DMS 273 treated with DMSO at 0.1 percent for 48 hours (cell line): Measurements from ENCODE around the gene IL9R.
"Not testable (repeated sequence)": the region's sequence is repeated elsewhere in the genome, so short reads cannot be mapped to it uniquely, and the experiment has no call there.

Experiments used
- DNase-seq: peaks from one replicate; lab custom pipeline; 2025; lab: John Stamatoyannopoulos, UW

The IL9R gene

DNA sequence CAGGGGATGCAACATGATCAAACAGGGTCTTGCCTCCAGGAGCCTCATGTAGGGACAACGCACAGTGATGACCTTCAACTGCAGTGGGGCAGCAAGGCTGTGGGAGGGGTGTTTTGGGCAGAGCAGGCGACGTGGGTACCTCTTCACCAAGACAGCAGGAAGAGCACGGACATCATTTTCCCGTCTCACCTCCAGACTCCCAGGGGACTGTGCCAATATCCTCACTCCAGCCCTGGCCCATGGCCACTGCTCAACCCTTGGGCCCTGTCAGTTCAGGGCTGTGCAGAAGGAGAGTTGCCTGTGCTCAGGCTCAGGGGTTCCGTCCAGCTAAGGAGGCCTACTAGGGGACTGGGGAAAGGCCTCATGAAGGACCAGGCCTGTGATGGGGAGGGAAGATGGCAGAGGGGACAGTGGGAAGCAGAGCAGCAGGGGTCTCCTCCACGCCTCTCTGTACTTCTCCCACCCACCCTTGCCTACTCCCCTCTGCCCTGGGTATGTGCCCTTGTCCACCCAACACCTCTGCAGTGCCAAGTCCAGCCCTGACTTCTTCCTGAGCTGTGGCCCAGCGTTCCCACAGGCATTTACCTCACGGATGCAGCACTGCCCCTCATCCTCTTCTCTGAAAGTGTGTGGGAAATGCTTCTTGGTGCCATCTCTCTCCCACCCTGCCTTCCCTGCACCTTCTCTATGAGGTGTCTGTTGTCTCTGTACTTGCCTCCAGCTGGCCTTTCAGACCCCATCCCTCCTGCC is 1.4 kb downstream of the IL9R start:
- no peak for DNase-seq

DNA sequence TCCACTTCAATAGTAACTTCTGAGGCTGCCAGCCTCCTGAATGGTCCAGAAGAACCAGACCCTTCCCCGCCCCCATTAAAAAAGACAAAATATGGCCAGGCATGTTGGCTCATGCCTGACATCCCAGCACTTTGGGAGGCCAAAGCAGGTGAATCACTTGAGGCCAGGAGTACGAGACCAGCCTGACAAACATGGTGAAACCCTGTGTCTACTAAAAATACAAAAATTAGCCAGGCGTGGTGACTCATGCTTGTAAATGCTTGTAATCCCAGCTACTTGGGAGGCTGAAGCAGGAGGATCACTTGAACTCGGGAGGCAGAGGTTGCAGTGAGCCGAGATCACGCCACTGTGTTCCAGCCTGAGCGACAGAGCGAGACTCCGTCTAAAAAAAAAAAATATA is 2.3 kb downstream of the IL9R start:
- not testable (repeated sequence) for DNase-seq

DNA sequence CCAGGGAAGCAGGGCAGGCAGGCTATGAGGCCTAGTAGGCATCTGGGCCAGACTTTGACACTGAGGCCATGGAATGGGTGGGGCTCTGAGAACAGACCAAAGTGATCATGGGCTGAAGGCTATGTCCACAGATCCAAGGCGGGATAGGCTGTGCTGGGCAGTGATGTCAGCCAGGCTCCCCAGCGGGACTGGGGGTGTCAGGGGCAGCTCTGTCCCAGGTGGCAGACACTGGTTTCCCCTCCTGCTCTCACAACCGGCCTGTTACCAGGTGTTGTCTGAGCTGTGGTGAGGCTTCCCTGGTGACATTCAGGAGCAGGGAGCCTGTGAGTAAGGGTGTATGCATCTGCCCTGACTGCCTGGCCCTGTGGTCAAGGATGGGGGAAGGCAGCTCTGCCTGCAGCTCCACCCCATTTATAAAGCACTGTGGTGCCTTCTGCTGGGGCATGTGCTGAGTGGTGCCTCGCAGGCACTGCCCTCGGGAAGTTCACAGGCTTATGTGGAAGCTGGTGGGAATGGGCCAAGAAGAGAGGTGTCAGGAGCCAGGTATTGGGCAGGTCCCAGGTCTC is 2.9 kb downstream of the IL9R start:
- no peak for DNase-seq

DNA sequence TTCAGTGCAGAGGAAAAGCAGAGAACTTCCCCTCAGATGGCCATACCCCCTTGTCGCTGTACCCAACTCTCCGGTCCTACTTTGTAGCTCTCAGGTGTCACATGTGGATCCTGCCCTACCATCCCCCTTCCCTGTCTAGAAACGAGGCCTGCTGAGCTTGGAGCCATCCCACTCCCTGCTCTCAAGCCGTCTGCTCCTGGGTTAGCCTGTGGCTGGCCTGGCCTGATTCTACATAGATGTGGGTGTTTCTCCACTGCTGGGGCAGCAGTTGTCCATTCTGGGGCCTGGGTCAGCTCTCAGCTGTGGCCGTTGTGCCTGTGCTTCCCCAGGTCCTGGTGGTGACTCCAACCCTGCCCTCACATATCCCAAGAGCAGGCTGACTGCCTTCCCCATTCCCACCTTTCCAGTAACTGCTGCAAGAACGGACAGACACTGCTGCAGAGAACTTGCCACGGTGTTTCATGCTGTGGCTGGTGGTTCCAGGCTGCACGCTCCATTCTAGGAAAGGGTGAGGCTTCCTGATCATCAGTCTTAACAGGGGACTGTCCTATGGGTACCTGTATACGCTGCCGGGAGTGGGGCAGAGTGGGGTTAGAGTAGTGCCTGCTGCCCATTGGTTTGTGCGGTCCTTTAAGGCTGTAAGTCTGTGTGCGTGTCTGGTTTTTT is 3.6 kb downstream of the IL9R start:
- DNase-seq = no peak

DNA sequence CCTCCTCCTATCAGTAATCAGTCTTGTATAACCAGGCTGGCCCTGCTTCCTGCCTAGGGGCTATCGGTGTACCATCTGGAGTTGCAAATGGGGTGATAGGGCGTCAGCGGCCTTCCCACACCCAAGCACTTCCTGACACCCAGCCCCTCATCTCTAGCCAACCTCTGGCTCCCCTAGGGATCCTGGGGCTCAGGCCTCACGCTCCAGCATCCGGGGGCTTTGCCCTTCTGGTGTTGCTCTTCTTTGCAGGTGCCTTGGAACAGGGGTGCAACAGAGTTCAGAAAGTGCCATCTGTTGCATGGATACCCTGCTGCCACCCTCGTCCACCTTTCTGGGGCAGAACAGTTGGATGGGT is 4.1 kb downstream of the IL9R start:
- no peak for DNase-seq

DNA sequence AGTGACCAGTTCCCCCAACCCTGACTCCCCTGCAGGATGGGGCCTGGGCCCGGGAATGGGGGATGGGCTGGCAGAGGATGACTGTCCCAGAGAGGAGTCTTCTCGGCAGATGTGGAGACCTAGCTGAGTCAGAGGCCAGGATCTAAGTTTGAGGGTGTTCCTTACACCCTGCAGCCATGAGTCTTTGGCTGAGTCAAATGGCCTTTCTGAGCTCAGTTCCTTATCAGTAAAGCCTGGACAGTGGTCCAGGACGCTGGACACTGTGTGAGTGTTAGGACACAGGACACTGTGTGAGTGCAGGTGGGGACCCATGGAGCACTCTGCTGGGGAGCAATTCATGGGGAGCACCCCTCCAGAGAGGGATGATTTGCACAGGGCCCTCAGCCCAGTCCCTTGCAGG is 5.0 kb downstream of the IL9R start:
- no peak for DNase-seq

DNA sequence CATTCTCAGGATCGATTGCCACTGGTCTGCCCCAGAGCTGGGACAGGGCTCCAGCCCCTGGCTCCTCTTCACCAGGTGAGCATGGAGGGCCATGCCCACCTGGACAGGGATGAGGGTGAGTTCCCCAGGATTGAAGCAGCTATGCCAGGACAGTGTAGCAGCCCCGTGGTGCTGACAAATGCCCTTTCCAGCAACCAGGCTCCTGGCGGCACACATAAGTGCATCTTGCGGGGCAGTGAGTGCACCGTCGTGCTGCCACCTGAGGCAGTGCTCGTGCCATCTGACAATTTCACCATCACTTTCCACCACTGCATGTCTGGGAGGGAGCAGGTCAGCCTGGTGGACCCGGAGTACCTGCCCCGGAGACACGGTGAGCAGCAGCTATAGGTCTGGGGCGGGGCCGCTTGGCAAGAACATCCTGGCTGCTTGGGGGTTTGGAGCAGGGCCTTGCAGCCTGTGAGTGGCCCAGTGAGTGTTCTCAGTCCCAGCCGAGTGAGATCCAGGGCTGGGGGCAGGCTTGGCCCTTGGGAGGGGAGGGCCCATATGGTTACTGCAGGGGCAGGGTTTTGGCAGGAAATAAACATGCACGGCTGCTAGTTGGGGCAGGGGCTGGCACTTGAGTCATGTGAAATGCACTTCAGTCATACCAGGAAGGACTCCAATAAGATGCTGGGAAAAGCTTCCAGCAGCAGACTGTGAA is 6.1 kb downstream of the IL9R start:
- DNase-seq = no peak

DNA sequence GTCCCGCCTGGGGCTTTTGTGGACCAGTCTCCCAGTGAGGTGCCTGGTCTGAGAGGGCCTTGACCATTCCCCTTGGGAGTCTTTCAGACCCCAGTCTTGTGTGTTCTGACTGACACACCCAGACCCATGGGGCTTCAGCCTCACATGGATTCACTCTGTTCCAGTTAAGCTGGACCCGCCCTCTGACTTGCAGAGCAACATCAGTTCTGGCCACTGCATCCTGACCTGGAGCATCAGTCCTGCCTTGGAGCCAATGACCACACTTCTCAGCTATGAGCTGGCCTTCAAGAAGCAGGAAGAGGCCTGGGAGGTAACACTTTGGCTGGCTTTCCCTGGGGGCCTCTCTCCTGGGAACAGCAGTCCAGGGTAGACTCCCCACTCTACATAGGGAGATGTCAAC is 6.8 kb downstream of the IL9R start:
- DNase-seq = no peak

DNA sequence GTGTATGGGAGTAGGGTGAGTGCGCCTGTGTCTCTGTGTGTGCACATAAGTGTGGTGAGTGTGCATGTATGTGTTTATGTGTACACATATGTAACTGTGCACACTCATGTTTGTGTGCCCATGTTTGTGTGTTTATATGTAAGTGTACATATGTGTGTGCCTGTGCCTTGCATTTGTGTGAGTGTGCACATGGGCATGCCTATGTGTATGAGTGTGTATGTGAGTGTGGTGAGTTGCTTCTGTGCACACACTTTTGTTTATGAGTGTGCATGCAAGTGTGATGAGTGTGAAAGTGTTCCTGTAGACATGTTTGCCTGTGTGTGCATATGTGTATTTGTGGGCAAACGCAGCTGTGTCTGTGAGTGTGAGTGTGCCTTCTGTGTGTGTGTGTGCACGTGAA is 7.2 kb downstream of the IL9R start:
- DNase-seq = no peak

DNA sequence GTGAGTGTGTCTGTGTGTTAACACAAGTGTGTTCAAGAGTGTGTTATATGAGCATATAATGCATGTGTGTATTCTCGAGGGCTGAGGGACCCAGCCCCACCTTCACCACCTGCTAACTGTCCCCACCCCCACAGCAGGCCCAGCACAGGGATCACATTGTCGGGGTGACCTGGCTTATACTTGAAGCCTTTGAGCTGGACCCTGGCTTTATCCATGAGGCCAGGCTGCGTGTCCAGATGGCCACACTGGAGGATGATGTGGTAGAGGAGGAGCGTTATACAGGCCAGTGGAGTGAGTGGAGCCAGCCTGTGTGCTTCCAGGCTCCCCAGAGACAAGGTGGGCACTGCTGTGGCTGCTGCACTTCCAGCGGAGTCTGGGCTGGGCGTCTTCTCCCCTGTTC is 7.6 kb downstream of the IL9R start:
- DNase-seq = no peak

DNA sequence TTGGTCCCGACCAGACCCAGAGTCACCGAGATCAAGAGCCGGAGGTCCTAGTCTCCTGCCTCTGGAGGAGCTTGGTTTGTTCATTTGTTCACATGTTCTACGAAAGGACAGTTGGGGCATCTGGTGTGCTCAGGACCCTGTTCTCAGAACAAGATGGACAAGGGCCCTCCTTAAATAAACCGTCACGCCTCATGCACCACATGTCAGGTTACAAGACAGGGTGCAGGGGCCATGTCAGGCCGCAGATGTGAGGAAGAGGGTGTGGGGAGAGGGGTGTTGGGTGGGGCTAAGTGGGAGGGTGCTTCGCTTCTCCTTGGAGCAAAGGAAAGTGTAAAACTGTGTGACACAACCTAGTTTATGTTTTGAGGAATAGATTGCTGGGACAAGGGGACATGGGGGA is 9.0 kb downstream of the IL9R start:
- not testable (repeated sequence) for DNase-seq

DNA sequence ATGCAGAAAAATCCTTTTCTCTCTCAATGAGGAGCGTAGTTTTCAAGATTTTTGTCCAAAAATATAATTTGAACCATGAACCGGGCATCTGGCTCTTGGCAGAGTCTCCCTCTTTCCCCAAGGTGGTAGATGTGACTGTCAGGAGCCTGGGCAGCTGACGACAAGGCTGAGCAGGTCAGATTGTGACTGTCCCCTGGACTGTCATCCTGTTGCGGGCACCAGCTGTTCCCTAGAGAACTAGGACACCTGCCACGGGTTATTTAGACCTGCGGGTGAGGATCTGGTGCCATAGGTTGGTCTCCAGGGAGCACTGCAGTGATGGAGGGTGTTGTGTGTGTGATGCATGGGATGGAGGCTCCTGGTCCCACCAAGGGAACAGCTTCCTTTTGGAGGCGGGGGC is 10.9 kb downstream of the IL9R start:
- not testable (repeated sequence) for DNase-seq

DNA sequence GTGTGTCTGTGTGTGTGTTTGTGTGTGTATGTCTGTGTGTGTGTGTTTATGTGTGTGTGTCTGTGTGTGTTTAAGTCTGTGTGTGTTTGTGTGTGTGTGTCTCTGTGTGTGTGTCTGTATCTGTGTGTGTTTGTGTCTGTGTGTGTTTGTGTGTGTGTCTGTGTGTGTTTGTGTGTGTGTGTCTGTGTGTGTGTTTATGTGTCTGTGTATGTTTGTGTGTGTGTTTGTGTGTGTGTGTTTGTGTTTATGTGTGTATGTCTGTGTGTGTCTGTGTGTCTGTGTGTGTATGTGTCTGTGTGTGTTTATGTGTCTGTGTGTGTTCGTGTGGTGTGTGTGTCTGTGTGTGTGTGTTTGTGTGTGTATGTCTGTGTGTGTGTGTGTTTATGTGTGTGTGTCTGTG is 11.4 kb downstream of the IL9R start:
- no peak for DNase-seq

DNA sequence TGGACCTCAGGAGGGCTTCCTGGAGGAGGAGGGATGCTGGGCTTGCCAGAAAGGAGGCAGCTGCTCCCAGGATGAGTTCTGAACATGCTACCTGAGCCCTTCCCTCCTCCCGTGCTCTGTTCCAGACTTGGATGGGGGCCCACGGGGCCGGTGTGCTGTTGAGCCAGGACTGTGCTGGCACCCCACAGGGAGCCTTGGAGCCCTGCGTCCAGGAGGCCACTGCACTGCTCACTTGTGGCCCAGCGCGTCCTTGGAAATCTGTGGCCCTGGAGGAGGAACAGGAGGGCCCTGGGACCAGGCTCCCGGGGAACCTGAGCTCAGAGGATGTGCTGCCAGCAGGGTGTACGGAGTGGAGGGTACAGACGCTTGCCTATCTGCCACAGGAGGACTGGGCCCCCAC is 12.2 kb downstream of the IL9R start:
- DNase-seq = not testable (repeated sequence)

DNA sequence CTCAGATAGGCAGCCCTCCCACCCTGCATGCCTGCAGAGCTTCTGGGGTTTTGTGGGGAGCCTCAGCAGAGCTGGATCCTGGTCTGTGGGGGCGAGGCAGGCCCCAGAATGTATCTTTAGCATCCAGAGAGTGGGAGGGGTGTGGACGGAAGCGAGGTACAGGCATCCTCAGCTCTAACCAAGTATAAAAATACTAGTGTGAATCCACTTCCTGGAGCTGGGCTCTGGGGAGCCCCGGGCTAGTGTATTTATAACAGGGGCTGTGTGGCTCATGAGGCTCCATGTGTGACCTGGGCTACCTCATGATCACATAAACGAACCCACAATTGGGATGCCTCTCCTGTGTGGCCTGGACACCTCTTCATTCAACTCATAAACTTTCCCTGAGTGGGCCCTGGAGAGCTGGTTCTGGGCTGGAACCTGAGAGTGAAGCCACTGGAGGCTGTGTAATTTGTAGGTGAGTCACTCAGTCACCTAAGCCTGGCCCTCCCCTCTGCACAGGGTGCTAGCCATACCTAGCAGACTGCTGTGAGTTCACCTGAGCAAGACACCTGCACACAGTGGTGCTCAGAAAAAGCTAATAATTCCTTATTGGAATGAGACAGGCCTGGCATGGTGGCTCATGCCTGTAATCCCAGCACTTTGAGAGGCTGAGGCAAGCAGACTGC is 15.9 kb downstream of the IL9R start:
- DNase-seq = not testable (repeated sequence)

DNA sequence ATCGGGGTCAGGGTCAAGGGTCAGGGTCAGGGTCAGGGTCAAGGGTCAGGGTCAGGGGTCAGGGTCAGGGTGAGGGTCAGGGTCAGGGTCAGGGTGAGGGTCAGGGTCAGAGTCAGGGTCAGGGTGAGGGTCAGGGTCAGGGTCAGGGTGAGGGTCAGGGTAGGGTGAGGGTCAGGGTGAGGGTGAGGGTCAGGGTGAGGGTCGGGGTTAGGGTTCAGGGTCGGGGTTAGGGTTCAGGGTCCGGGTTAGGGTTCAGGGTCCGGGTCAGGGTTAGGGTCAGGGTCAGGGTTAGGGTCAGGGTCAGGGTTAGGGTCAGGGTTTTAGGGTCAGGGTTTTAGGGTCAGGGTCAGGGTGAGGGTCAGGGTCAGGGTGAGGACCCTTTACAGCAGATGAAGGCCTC is 22.4 kb downstream of the IL9R start:
- not testable (repeated sequence) for DNase-seq

DNA sequence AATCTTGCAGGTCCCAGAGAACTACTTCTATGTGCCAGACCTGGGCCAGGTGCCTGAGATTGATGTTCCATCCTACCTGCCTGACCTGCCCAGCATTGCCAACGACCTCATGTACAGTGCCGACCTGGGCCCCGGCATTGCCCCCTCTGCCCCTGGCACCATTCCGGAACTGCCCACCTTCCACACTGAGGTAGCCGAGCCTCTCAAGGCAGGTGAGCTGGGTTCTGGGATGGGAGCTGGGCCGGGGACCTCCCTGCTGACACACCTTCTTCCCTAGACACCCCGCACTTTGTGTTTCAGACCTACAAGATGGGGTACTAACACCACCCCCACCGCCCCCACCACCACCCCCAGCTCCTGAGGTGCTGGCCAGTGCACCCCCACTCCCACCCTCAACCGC is 25.5 kb downstream of the IL9R start:
- DNase-seq = not testable (repeated sequence)

DNA sequence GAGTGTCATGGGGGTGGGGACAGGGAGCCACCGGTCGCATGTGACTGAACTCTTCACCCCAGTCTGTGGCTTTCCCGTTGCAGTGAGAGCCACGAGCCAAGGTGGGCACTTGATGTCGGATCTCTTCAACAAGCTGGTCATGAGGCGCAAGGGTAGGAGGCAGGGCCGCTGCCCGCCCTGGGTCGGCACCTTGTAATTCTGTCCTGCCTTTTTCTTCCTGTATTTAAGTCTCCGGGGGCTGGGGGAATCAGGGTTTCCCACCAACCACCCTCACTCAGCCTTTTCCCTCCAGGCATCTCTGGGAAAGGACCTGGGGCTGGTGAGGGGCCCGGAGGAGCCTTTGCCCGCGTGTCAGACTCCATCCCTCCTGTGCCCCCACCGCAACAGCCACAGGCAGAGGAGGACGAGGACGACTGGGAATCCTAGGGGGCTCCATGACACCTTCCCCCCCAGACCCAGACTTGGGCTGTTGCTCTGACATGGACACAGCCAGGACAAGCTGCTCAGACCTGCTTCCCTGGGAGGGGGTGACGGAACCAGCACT is 27.5 kb downstream of the IL9R start:
- not testable (repeated sequence) for DNase-seq

DNA sequence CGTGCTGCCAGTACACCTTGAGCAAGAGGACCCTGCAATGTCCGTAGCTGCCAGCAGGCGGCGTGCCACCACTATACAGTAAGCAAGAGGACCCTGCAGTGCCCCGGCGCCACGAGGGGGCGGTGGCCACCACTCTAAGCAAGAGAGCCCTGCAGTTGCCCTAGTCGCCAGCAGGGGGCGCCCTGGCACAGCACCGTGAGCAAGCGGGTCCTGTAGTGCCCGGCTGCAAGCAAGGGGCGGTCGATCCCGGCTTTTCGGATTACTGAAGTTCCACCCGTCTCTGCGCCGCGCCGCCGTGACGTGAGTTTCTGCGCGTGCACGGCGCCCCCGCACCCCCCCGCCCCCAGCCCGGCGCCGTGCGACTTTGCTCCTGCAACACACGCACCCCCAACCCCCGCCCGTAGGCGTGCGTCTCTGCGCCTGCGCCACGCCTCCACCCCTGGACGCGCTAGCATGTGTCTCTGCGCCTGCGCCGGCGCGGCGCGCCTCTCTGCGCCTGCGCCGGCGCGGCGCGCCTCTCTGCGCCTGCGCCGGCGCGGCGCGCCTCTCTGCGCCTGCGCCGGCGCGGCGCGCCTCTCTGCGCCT is 31.2 kb downstream of the IL9R start:
- not testable (repeated sequence) for DNase-seq

DNA sequence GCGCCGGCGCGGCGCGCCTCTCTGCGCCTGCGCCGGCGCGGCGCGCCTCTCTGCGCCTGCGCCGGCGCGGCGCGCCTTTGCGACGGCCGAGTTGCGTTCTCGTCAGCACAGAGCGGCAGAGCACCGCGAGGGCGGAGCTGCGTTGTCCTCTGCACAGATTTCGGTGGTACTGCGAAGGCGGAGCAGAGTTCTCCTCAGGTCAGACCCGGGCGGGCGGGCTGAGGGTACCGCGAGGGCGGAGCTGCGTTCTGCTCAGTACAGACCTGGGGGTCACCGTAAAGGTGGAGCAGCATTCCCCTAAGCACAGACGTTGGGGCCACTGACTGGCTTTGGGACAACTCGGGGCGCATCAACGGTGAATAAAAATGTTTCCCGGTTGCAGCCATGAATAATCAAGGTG is 31.8 kb downstream of the IL9R start:
- DNase-seq = not testable (repeated sequence)

DNA sequence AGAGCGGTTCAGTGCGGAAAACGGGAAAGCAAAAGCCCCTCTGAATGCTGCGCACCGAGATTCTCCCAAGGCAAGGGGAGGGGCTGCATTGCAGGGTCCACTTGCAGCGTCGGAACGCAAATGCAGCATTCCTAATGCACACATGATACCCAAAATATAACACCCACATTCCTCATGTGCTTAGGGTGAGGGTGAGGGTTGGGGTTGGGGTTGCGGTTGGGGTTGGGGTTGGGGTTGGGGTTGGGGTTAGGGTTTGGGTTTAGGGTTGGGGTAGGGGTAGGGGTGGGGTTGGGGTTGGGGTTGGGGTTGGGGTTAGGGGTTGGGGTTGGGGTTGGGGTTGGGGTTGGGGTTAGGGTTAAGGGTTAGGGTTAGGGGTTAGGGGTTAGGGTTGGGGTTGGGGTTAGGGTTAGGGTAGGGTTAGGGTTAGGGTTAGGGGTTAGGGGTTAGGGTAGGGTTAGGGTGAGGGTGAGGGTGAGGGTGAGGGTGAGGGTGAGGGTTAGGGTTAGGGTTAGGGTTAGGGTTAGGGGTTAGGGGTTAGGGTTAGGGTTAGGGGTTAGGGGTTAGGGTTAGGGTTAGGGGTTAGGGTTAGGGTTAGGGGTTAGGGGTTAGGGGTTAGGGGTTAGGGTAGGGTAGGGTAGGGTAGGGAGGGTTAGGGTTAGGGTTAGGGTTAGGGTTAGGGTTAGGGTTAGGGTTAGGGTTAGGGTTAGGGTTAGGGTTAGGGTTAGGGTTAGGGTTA is 32.4 kb downstream of the IL9R start:
- DNase-seq = not testable (repeated sequence)
